Stimulated activated CD8-positive, alpha-beta memory T cell treated with anti-CD3 and anti-CD28 coated beads, Interleukin-4, amount 100 ng/mL, for 1 hour (primary cell): ENCODE results near the gene SYT2.
"Not testable (repeated sequence)": the region's sequence is repeated elsewhere in the genome, so short reads cannot be mapped to it uniquely, and the experiment has no call there.

ENCODE experiments used
- DNase-seq, 2 donors: peaks; one replicate each; pipeline ENCODE4 v3.0.0-alpha.2; 2020; ENCODE audit warnings: low read depth in 2 of 2, low spot score in 1 of 2

SYT2 gene

GRCh38 chr1:202572867-202573266 is 137.4 kb downstream of the SYT2 start:
- DNase-seq: no peak

GRCh38 chr1:202571719-202572339 is 138.4 kb downstream of the SYT2 start:
- no peak for DNase-seq

- DNase-seq: no peak
These were observed 140.6 kb downstream of the SYT2 start for GRCh38 chr1:202569393-202570322.

DNA sequence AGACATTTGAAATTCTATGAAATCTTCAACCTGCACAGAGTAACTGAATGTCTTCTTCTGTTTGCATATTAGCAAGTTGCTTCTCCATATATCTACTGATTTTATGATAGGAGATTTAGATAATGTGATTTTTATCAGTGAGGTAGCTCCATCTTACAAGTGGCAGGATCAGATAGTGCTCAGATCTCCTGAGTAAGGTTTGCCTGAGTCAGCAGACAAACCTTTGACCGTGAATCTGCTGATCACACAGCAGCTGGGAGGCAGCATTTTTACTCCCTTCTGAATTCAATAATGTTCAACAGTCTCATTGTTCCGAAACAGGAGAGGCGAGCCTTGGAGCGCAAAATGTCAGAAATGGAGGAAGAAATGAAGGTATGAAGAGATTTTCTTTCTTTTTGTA is 141.4 kb downstream of the SYT2 start:
- DNase-seq: no peak

GRCh38 chr1:202568410-202568809 is 141.8 kb downstream of the SYT2 start:
- no peak for DNase-seq

DNA sequence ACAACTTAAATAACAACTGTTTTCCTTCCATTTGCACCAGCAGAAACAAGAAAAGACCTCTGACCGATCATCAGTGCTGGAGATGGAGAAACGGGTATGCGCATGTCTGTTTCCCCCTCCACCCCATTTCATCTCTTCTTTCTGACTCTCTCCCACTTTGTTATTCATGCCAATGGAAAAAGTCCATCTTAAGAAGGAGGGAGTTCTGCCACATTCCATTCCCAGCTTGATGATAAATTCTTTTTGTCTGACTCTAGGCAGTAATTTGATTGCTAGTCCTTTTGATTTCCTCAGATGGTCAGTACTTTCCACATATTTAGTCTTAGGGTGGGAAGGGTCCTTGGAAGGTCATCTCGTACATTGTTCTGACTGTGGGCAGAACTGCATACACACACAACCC is 142.5 kb downstream of the SYT2 start:
- DNase-seq: no peak

DNA sequence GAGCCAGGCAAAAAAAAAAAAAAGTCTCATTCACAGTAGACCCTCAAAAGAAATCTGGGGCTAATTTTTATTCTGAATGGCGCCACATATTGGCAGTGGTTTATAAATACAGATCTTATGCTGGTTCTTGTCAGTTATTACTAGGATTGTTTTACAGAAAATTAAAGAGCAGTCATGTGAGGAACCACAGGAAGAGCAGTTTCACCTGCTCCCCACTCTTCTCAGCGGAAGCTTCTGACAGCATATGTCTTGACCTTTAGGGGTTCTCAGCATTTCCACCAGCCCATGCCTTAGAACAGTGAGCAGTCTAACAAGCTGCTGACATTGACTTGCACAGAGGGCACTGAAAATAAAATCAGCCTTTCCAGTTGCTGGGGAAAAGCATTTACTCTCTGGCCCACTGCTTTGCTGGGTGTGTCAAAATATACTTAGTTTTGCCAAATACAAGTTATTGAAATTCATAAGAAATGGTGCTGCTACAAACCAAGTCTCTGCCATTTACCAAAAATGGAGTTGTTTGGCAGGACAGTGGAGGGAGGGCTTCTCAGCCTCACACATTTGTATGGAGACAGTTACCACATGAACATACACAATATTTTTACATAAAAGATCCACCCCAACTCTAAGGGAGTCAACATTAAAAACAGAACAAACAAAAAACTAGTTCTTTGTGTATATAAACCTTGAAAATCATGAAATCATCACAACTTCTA is 144.2 kb downstream of the SYT2 start:
- no peak for DNase-seq

GRCh38 chr1:202564958-202565495 is 145.2 kb downstream of the SYT2 start:
- DNase-seq: no peak

- DNase-seq: no peak
These were observed 146.4 kb downstream of the SYT2 start for GRCh38 chr1:202563818-202564217.

DNA sequence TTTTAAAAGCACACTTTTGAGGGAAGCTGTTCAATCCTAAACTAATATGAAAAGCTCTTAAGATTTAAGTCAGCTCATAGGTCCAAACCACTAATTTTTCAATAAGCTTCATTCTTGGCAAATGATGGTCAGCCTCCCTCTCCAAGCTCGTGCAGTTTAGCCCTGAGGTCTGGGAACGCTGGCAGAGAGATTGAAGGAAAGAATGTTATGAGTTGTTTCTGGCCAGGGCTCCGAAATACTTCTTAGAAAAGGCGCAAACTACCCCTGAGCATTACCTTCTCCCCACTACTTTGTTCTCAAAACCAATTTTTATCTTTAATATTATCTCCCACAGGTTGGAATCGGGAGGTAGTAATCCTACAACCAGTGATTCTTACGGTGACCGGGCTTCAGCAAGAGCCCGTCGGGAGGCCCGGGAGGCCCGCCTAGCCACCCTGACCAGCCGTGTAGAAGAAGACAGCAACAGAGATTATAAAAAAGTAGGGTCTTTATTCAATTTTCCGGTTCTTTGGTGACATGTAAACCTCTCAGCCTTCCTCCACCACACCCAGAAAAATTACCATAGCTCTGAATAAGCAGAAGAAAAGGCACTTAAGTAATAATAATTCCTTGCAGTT is 147.7 kb downstream of the SYT2 start:
- no peak for DNase-seq

GRCh38 chr1:202561726-202562443 is 148.4 kb downstream of the SYT2 start:
- DNase-seq: no peak

GRCh38 chr1:202561240-202561639 is 149.0 kb downstream of the SYT2 start:
- DNase-seq: no peak

GRCh38 chr1:202557662-202558061 is 152.6 kb downstream of the SYT2 start:
- DNase-seq: not testable (repeated sequence)

DNA sequence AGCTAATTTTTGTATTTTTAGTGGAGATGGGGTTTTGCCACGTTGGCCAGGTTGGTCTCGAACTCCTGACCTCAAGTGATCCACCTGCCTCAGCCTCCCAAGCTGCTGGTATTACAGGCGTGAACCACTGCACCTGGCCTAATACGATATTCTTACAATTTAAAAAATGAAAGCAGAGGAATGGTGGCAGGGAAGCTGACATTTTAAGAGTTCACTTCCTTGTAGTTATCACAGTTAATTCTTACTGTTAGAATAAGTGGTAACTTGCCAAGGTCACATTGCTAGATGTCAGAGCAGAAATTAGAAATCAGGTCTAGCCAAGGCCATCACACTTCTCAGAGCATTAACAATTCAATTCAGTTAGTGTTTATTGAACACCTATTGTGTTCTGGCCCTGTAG is 154.2 kb downstream of the SYT2 start:
- not testable (repeated sequence) for DNase-seq

GRCh38 chr1:202554619-202555018 is 155.6 kb downstream of the SYT2 start:
- not testable (repeated sequence) for DNase-seq

DNA sequence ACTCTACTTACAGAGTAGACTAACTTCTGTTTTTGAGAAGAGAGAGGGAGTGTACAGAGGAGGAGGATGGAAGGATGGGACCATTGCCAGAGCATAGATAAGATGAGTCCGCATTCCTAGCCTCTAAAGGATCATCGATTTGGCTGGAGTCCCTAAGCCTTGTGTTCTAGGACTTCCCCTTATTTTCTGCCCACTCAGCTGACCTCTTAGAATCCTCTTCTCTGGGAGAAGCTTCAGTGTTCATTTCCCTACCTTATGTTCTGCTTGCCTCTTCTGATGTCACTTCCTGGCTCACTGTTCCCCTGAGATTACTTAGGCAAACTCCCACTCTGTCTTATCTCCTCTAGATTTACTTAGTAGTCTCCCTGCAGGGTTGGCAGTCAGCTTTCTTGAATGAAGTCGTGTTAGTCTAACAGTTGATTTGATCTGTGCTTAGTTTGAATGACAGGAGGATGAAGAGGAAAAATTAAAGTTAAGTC is 156.7 kb downstream of the SYT2 start:
- no peak for DNase-seq

DNA sequence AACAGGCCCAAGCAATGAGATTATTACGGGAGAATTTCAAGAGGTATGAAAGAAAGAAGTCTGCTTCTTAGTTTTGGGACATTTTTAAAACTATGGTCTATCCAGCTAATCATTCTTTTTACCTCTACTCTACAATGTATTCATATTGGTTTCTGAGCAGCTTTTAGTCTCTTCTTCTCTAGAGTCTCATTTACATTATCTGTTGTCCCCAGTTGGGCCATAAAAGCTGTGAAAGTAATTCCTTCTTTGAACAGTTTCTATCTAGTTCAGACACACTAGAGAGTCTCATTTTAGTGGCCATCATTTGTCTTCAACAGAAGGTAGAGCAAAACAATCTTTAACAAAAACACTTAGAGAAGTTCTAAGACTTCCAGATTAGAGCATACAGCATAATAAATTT is 157.2 kb downstream of the SYT2 start:
- not testable (repeated sequence) for DNase-seq

DNA sequence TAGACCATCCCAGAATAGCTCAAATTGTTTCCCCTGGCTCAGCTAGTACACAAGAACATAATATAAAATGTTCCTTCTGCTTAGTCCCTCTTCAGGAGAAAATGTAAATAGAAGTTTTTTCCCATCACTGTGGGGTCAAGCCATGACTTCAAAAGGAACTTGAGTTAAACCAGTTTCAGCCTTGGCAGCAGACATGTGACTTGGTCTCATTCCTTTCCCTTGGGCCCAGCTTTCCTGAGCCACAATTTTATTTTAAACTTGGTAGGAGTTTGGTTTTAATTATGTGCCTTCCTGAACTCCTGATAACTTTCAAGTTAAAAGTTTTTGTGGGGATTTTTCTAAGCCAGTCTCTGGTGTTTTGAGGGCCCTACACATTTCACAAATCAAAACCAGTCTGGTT is 157.6 kb downstream of the SYT2 start:
- DNase-seq: not testable (repeated sequence)

DNA sequence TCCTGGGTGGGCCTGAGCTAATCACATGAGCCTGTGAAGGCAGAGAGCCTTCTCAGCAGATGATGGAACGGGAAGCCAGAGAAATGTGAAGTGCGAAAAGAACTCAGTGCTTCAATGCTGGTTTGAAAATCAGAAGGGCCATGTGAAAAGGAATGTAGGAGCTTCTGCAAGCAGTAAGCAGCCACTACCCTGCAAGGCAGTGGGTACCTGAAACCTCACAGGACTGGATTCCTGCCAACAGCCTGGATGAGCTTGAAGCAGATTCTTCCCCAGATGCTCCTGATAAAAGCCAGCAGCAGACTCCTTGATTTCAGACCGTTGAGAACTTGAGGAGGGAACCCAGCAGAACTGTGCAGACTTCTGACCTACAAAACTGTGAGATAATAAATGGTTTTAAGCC is 158.6 kb downstream of the SYT2 start:
- no peak for DNase-seq

GRCh38 chr1:202550088-202550487 is 160.2 kb downstream of the SYT2 start:
- DNase-seq: not testable (repeated sequence)
